HG03439 (cell line): ENCODE results near the gene NKX2-3.

ENCODE experiments used
- ATAC-seq: cut with Tn5 transposase; IDR thresholded peaks from one replicate; pipeline ENCODE4 v1.9.1; 2021; ENCODE audit warnings: mild to moderate bottlenecking, moderate library complexity; ENCODE audit not compliant: unreplicated experiment

Gene NKX2-3

DNA sequence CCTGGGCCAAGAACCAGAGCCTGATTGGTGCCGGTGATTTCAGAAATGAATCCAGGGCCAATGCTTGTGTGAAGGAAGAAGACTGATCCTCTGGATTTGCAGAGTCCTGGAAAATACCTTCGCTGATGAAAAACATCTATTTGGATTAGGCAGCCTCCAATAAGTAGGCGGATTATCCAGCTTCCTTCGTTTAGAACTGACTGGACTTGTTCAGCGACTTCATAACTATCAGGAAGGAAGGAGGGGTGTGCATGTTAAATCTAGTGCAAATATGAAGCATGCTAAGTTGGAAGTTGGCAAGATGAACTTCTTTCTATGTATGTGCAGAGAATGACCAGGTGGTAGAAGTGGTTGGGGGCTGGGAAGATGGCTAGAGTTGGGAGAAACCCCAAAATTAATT, 41.0 kb downstream of the NKX2-3 start:
- ATAC-seq: no peak

DNA sequence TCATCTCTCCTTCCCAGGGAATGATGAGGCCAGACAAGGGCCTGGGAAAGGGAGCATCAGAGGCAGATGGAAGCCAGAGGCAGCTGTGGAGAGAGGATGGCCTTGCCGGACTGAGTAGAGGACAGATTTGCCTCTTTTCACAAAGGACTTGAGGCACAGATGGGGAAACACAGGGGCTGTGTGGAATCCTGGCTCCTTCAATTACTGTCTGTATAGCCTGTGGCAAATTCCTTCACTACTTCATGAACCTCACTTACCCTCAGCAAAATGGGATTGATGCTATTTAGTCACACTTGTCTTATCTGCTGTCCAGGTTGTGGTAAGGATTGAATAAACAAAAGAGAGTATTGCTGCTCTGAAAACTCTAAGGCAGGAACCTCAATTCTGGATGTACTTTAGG, 47.2 kb downstream of the NKX2-3 start:
- no peak for ATAC-seq

DNA sequence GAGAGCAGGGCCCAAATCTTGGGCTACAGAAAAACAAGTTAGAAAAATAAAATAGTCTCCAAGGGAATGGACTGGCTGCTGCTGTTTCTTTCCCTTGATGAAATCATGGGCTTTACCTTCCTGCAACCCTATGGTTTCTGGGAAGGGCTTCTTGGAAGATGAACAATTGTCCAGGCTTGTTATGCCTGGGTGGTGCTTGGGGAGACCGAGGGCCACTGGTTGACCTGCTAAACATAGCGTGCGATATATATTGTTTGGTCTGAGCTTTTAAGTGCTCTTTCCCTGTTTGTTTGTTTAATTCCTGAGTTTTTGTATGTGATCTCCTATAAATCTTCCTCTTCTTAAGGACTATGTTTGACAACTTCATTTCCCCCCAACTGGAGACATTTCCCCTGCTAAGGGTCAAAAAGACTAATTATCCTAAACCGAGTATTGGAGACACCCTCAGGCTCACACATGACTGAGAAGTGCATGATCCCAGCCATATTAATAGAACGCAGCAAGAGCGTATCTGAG, 49.6 kb downstream of the NKX2-3 start:
- no peak for ATAC-seq

DNA sequence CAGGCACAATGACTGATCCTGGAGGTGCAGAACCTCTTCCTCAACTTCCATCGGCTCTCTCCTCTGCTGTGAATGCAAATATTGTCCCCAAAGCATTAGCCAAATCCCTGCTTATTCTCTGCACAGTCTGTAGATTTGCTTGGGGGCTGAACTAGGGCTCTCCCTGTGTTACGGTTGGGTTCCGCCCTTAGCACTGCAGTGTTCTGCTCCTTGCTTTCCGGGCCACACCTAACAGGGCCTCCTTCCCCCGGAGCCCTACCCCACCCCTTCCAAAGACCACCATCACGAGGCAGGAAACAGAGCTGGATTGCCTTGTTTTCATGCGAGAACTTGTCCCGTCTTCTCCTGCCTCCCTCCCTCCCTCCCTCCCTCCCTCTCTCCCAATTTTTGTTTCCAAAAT, 50.9 kb downstream of the NKX2-3 start:
- ATAC-seq: no peak
